A673 (cell line): Measurements from ENCODE around the gene NIF3L1.

Experiments used
- CTCF ChIP-seq: fragments of 300-800, 200-600 bp; sonication (generic); conservative IDR thresholded peaks from 2 replicates; pipeline ENCODE4 v1.5.1; 2017; ENCODE audit warnings: low read depth, mild to moderate bottlenecking, antibody characterized with exemption, low read length, moderate library complexity, mixed read lengths
- EZH2 ChIP-seq: fragments of 200-600 bp; sonication (generic); IDR thresholded peaks from 2 replicates; pipeline ENCODE4 v1.6.1; 2017; ENCODE audit warnings: borderline replicate concordance, low read depth, mild to moderate bottlenecking, mixed read lengths, antibody characterized with exemption, low read length; ENCODE audit not compliant: poor library complexity, severe bottlenecking

GRCh38 chr2:200843993-200844948 lies 44.9 kb upstream of the NIF3L1 start:
- no peak for TF ChIP-seq CTCF
- TF ChIP-seq EZH2: no peak
